Activated T-helper 2 cell treated with anti-CD3 and anti-CD28 coated beads, Interferon-gamma antibody, Interleukin-2, Interleukin-4, amounts not matched to agents 10 μg/mL and 5 μg/mL and 100 μg/mL, durations not matched to agents 14 hours and 24 hours and 36 hours (primary cell): ENCODE results near the gene GGTLC3. TPM values are rescaled to one million over a fixed set of nuclear protein-coding genes. Genes with fewer than 3 reads are reported as not detected.
"Not testable (repeated sequence)": the region's sequence is repeated elsewhere in the genome, so short reads cannot be mapped to it uniquely, and the experiment has no call there.

Experiments
- DNase-seq: peaks from one replicate; pipeline ENCODE4 v3.0.0; 2021; ENCODE audit warnings: low spot score
- H3K27ac Mint-ChIP-seq: one replicate; pipeline ENCODE4 v1.8.0; 2021; ENCODE audit warnings: mixed read lengths
- H3K27me3 Mint-ChIP-seq: one replicate; pipeline ENCODE4 v1.8.0; 2021; ENCODE audit warnings: low read depth, mixed read lengths
- H3K36me3 Mint-ChIP-seq: one replicate; pipeline ENCODE4 v1.8.0; 2021; ENCODE audit warnings: low read depth, mixed read lengths
- H3K4me1 Mint-ChIP-seq: one replicate; pipeline ENCODE4 v1.8.0; 2021; ENCODE audit warnings: low read depth, mixed read lengths
- H3K4me3 Mint-ChIP-seq: one replicate; pipeline ENCODE4 v1.8.0; 2021; ENCODE audit warnings: low read depth, mild to moderate bottlenecking, moderate library complexity, mixed read lengths
- H3K9me3 Mint-ChIP-seq: one replicate; pipeline ENCODE4 v1.8.0; 2021; ENCODE audit warnings: mixed read lengths
- intact Hi-C: fragments of 100-400 bp; cut with micrococcal nuclease; formaldehyde crosslinking; loops from one replicate; pipeline ENCODE4 v1.15.1; 2023
- total RNA-seq: library from RNA; stranded (reverse); gene quantifications from 2 replicates; pipeline ENCODE4 v1.2.3, GENCODE V29; 2022

The GGTLC3 gene
- not detected in 2 replicates for total RNA-seq

DNA sequence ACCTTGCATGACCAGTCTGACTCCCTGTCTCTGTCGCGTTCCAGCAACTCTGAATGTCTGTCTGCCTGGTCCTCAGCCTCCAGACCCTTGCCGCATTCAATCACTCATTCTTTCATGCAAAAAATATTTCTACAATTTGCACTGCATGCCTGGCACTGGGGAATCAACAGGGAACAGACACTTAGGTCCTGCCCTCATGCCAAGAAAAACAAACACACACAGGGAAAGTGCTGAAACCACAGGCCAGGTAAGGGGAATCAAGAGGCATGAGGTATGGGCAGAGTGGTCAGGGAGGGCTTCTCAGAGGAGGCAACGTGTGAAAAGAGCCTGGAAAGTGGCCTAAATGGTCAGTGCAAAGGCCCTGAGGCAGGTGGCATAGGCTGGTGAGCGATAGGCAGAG lies at the start of gene GGTLC3:
TSS of gene GGTLC3 (minus strand) at position 101 of the 400 bp plus-strand sequence. CDS start 264 bp downstream, outside the sequence.
- H3K4me3 Mint-ChIP-seq, H3K27me3 Mint-ChIP-seq, H3K27ac Mint-ChIP-seq, intact Hi-C loops, DNase-seq, H3K9me3 Mint-ChIP-seq, H3K36me3 Mint-ChIP-seq, H3K4me1 Mint-ChIP-seq: not testable (repeated sequence)

DNA sequence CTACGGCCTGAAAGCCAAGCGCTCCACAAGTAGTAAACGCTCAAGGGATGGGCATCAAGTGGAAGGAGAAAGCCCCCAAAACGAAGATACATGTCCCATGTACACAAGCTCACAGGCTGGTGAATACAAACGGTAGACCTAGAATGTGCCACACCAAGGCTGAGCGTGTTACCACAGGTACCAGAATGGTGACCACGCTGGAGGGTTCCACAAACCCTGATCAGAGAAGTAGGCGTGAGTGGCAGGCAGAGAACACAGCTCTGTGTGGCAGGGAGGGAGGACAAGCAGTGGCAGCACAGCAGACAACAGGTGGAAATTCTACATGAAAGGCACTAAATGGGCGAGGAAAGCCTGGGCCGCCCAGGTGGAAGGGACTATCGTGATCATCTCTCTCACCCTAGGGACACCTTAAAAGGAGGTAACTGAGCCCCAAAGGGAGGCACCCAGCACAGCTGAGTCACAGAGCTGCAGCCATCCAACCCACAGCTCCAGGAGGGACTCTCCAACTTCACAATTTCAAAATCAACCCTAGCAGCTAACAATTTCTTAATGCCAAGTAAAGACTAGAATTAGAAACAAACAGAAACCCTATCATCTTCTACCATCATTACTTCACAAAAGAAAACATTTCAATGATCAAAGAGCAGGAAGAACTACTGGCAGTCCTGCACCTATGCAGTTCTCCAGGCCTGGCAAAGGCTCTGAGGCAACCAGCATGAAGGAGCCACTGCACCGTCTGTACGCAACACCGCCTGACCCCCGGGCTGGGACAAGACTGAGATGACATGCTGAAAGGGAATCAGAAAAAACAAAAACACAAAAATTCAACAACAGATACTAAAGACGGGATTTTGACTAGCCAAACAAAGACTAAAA lies 42.4 kb upstream of the GGTLC3 start:
- intact Hi-C loops, DNase-seq, H3K27ac Mint-ChIP-seq, H3K36me3 Mint-ChIP-seq, H3K4me3 Mint-ChIP-seq, H3K27me3 Mint-ChIP-seq, H3K9me3 Mint-ChIP-seq, H3K4me1 Mint-ChIP-seq: not testable (repeated sequence)

GRCh38 chr22:18558939-18559338 lies 41.0 kb upstream of the GGTLC3 start:
- DNase-seq, H3K27me3 Mint-ChIP-seq, H3K36me3 Mint-ChIP-seq, H3K27ac Mint-ChIP-seq, H3K4me1 Mint-ChIP-seq, intact Hi-C loops, H3K4me3 Mint-ChIP-seq, H3K9me3 Mint-ChIP-seq: not testable (repeated sequence)

DNA sequence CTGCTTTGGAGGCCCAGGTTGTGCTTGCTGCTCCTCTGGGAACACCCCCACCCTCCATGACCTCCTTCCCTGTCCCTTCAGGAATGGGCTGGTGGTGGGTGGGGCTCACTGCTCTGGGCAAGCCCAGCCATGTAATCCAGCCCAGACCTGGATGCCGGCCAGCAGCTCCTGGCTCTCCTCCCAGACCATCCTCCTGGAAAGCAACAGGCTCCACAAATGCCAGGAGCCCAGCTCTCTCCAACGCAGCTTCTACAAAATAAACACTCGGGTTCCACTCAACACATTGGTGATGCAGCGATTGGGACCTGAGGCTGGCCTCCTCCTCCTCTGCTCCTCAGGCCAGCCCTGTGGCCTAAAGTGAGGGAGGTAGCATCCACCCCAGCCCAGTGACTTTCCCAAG lies 40.6 kb upstream of the GGTLC3 start:
- H3K9me3 Mint-ChIP-seq, H3K4me1 Mint-ChIP-seq, H3K27ac Mint-ChIP-seq, intact Hi-C loops, H3K36me3 Mint-ChIP-seq, H3K4me3 Mint-ChIP-seq, DNase-seq, H3K27me3 Mint-ChIP-seq: not testable (repeated sequence)

- H3K9me3 Mint-ChIP-seq, H3K4me3 Mint-ChIP-seq, H3K4me1 Mint-ChIP-seq: not testable (repeated sequence)
Observed at GRCh38 chr22:18554280-18555256, 36.6 kb upstream of the GGTLC3 start.

GRCh38 chr22:18552839-18553597 lies 35.1 kb upstream of the GGTLC3 start:
- H3K27me3 Mint-ChIP-seq, H3K4me3 Mint-ChIP-seq, intact Hi-C loops, DNase-seq, H3K4me1 Mint-ChIP-seq, H3K9me3 Mint-ChIP-seq, H3K27ac Mint-ChIP-seq, H3K36me3 Mint-ChIP-seq: not testable (repeated sequence)

More at GRCh38 chr22:18554280-18555256, 36.6 kb upstream of the GGTLC3 start:
- H3K27ac Mint-ChIP-seq, H3K36me3 Mint-ChIP-seq, DNase-seq, intact Hi-C loops, H3K27me3 Mint-ChIP-seq: not testable (repeated sequence)

DNA sequence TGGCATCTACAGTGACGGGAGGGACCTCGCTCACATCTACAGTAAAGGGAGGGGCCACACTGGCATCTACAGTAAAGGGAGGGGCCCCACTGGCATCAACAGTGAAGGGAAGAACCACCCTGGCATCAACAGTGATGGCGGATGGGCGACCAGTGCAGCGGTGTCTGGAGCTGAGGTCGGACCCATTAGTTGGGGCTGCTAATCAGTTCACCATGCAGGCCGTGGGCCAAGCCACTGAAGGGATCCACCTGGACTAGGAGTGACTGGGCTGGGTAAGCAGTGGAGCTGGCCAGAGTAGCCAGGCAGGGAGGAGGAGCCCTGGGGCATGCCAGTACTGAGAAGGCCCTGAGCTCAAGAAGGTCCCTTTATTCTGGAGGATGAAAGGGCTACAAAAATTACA lies 33.1 kb upstream of the GGTLC3 start:
- H3K27ac Mint-ChIP-seq, intact Hi-C loops: not testable (repeated sequence)

DNA sequence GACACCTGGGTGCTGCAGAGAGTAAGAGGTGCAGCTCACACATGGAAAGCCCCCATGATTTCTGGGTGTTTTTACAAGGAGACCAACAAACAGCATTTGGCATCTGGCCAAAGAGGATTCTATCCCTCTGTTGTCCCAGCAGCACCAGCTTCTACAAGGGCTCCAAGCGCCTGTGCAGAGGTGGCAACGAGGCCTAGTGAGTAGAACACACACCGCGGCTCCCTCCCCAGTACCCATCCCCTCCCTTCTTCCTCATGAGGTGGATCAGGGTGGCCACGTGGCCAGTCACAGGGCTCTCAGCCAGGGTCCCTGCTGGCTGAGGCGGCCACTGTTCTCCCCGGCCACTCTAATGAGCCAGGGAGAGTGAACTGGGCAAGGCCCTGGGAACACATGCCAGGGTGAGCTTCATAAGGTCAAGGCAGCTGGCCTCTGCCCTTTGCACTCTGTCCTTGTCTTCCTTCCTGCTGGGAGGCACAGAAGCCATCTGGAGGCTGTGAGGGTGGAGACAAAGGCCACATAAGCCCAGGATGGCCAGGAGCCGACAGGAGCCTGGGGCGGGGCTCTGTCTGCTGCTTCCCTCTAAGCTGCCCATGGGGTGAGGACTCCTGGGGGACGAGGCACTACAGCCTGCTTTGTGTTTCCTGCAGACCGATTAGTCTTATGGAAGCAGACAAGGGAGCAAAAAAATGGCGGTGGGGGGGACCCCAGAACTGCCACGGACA lies 31.7 kb upstream of the GGTLC3 start:
- H3K27me3 Mint-ChIP-seq, DNase-seq, H3K4me1 Mint-ChIP-seq, H3K27ac Mint-ChIP-seq, intact Hi-C loops, H3K4me3 Mint-ChIP-seq, H3K9me3 Mint-ChIP-seq, H3K36me3 Mint-ChIP-seq: not testable (repeated sequence)

More for the DNA sequence above, 33.1 kb upstream of the GGTLC3 start:
- not testable (repeated sequence) for H3K27me3 Mint-ChIP-seq, H3K9me3 Mint-ChIP-seq, H3K4me1 Mint-ChIP-seq, H3K4me3 Mint-ChIP-seq, DNase-seq, H3K36me3 Mint-ChIP-seq

DNA sequence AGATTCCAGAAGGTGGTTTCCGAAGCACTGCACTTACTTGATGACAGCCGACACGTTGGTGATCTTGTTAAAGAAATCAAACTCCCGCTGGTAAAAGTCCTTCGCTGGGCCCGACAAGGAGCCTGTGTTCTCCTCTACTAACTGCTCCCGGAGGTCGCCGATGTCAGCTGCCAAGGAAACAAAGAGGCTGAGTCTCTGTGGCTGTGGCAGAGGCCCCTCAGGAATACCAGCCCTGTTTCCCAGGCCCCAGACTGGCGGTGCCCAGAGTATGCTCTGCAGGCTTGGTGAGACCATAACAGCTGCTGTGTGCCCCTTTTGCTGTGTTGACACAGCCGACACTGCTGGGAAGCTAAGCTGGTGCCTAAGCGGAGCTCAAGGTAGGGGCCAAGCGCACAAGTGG lies 26.7 kb upstream of the GGTLC3 start:
- H3K9me3 Mint-ChIP-seq, H3K4me1 Mint-ChIP-seq, H3K27me3 Mint-ChIP-seq, DNase-seq, intact Hi-C loops, H3K36me3 Mint-ChIP-seq, H3K4me3 Mint-ChIP-seq, H3K27ac Mint-ChIP-seq: not testable (repeated sequence)

DNA sequence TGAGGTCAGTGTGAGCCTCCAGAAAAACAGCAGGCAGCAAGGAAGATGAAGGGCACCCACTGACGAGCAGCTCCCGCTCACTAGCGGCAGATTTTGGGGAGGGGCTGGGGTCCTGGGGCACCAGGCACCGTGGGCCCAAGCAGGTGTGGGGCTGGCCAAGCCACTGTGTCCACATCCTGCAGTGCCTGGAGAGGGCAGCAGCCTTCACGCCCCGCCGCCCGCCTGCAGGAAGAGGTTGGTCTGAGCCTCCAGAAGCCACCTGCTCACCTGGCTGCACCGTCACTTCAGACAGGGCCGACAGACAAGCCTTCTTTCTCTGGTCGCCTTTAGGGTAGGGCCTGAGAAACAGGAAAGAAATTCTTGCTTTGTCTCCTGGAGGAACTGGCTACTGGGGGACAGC lies 25.4 kb upstream of the GGTLC3 start:
- H3K4me1 Mint-ChIP-seq, H3K27ac Mint-ChIP-seq, H3K9me3 Mint-ChIP-seq, H3K27me3 Mint-ChIP-seq, H3K4me3 Mint-ChIP-seq, H3K36me3 Mint-ChIP-seq, DNase-seq, intact Hi-C loops: not testable (repeated sequence)

GRCh38 chr22:18539994-18540393 lies 22.0 kb upstream of the GGTLC3 start:
- H3K27me3 Mint-ChIP-seq, H3K9me3 Mint-ChIP-seq, H3K4me1 Mint-ChIP-seq, intact Hi-C loops, H3K27ac Mint-ChIP-seq, H3K4me3 Mint-ChIP-seq, H3K36me3 Mint-ChIP-seq, DNase-seq: not testable (repeated sequence)

- H3K4me1 Mint-ChIP-seq, DNase-seq, intact Hi-C loops, H3K27me3 Mint-ChIP-seq, H3K27ac Mint-ChIP-seq, H3K36me3 Mint-ChIP-seq, H3K4me3 Mint-ChIP-seq, H3K9me3 Mint-ChIP-seq: not testable (repeated sequence)
Observed at GRCh38 chr22:18534315-18534714, 16.4 kb upstream of the GGTLC3 start.
